Panc1 (cell line): ENCODE data around the gene MACC1.

ENCODE experiments used
- CTCF ChIP-seq: fragments of 450-650 bp; IDR thresholded peaks from 2 replicates; pipeline ENCODE4 v1.5.1; 2017; ENCODE audit warnings: mild to moderate bottlenecking
- POLR2AphosphoS5 ChIP-seq: IDR thresholded peaks from 2 replicates; pipeline ENCODE4 v1.6.1; 2012; ENCODE audit warnings: mild to moderate bottlenecking, low read depth, low read length, moderate library complexity
- REST ChIP-seq, 2 experiments: IDR thresholded peaks; 2 replicates each; pipeline ENCODE4 v1.6.1; 2011 to 2012; ENCODE audit warnings: low read depth in 2 of 2, control low read depth in 1 of 2, low read length in 1 of 2, mild to moderate bottlenecking in 1 of 2, moderate library complexity in 1 of 2; ENCODE audit not compliant: insufficient read depth in 1 of 2
- SIN3A ChIP-seq: IDR thresholded peaks from 2 replicates; pipeline ENCODE4 v1.6.1; 2012; ENCODE audit warnings: low read depth, mild to moderate bottlenecking, low read length, moderate library complexity, borderline replicate concordance; ENCODE audit not compliant: insufficient read depth
- TCF7L2 ChIP-seq: IDR thresholded peaks from 2 replicates; pipeline ENCODE4 v1.6.1; 2011; ENCODE audit warnings: mild to moderate bottlenecking, low read depth, low read length, inconsistent platforms

- TF ChIP-seq REST (IDR thresholded peaks at IDR 0.05; ENCODE audit: insufficient read depth in 1 of 2, low read depth in 2 of 2, low read length in 1 of 2) (no peak), CTCF (no peak), TCF7L2 (no peak), POLR2AphosphoS5 (no peak), SIN3A (no peak)
These were observed 12.7 kb upstream of the MACC1 start for GRCh38 chr7:20229646-20230500.
